A673 (cell line): ENCODE data around the gene MRPL22. TPM values are rescaled to one million over a fixed set of nuclear protein-coding genes. Genes with fewer than 3 reads are reported as not detected.

Source experiments
- BruUV-seq: library from RNA; stranded (reverse); fragments of 400-500 nt; replicated peaks from 2 replicates; lab custom pipeline; 2021; lab: Mats Ljungman, UMichigan
- CTCF ChIA-PET: fragments of 300-600 bp; sonication (Branson Sonifier 250); formaldehyde crosslinking; loops from one replicate; lab custom pipeline; 2022; ENCODE audit warnings: antibody characterized with exemption; lab: Charles Lee
- POLR2A ChIA-PET: fragments of 300-600 bp; sonication (Branson Sonifier 250); formaldehyde crosslinking; loops from one replicate; lab custom pipeline; 2022; ENCODE audit warnings: antibody characterized with exemption; ENCODE audit not compliant: low non-redundant PET; lab: Charles Lee
- DNase-seq: peaks from one replicate; pipeline ENCODE4 v3.0.0-alpha.2; 2015; ENCODE audit warnings: low spot score
- H3K27ac ChIP-seq: fragments of 200-600 bp; sonication (generic); 2 replicates; pipeline ENCODE4 v1.5.1; 2016; ENCODE audit warnings: mixed run types, low read depth, mild to moderate bottlenecking, mixed read lengths, antibody characterized with exemption, low read length; ENCODE audit not compliant: poor library complexity, severe bottlenecking
- H3K27me3 ChIP-seq: fragments of 200-600 bp; sonication (generic); replicated peaks from 2 replicates; pipeline ENCODE4 v1.6.1; 2017; ENCODE audit warnings: mixed run types, low read depth, mild to moderate bottlenecking, mixed read lengths, antibody characterized with exemption, low read length; ENCODE audit not compliant: insufficient read depth, poor library complexity
- H3K36me3 ChIP-seq: fragments of 200-600 bp; sonication (generic); 2 replicates; pipeline ENCODE4 v1.6.1; 2016; ENCODE audit warnings: mixed run types, mild to moderate bottlenecking, mixed read lengths, antibody characterized with exemption, low read length; ENCODE audit not compliant: insufficient read depth, poor library complexity, severe bottlenecking
- H3K4me1 ChIP-seq: fragments of 200-600 bp; sonication (generic); 2 replicates; pipeline ENCODE4 v1.6.1; 2017; ENCODE audit warnings: mixed run types, mild to moderate bottlenecking, mixed read lengths, antibody characterized with exemption, low read length; ENCODE audit not compliant: insufficient read depth, poor library complexity, severe bottlenecking
- H3K4me3 ChIP-seq: fragments of 200-600 bp; sonication (generic); 2 replicates; pipeline ENCODE4 v1.5.1; 2016; ENCODE audit warnings: low read depth, mixed run types, mild to moderate bottlenecking, mixed read lengths, low read length; ENCODE audit not compliant: poor library complexity, severe bottlenecking
- H3K9me3 ChIP-seq: fragments of 200-600 bp; sonication (generic); 2 replicates; pipeline ENCODE4 v1.6.1; 2016; ENCODE audit warnings: mixed run types, low read depth, mild to moderate bottlenecking, mixed read lengths, antibody characterized with exemption, low read length; ENCODE audit not compliant: poor library complexity, severe bottlenecking
- CTCF ChIP-seq: fragments of 300-800, 200-600 bp; sonication (generic); conservative IDR thresholded peaks from 2 replicates; pipeline ENCODE4 v1.5.1; 2017; ENCODE audit warnings: low read depth, mild to moderate bottlenecking, antibody characterized with exemption, low read length, moderate library complexity, mixed read lengths
- EZH2 ChIP-seq: fragments of 200-600 bp; sonication (generic); IDR thresholded peaks from 2 replicates; pipeline ENCODE4 v1.6.1; 2017; ENCODE audit warnings: borderline replicate concordance, low read depth, mild to moderate bottlenecking, mixed read lengths, antibody characterized with exemption, low read length; ENCODE audit not compliant: poor library complexity, severe bottlenecking
- intact Hi-C: fragments of 100-400 bp; cut with micrococcal nuclease; formaldehyde crosslinking; loops from one replicate; pipeline ENCODE4 v1.10.0; 2022; ENCODE audit not compliant: unreplicated experiment
- total RNA-seq: library from RNA; stranded (reverse); gene quantifications from 2 replicates; pipeline ENCODE4 v1.2.3, GENCODE V29; 2021

Gene MRPL22
- total RNA-seq, 1 experiment from 2014 or later = 143 TPM

DNA sequence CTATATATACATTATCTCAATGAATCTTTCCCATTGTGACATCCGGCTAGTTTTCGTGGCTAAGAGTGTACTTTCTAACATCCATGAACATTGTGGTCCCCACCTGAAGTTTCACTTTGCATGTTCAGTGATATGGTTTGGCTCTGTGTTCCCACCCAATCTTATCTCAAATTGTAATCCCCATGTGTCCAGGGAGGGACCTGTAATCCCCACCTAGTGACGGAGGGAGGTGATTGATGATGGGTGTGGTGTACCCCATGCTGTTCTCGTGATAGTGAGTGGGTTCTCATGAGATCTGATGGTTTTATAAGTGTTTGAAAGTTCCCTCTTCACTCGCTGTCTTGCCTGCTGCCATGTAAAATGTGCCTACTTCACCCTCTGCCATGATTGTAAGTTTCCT, 28.1 kb downstream of the MRPL22 start:
- Histone ChIP-seq H3K4me1 (peaks cover 42% of the 10 kb centered on the region), H3K36me3 (peaks cover 10% of the 10 kb centered on the region), H3K4me3 (no peak overlapping the region), H3K27ac (no peak overlapping the region), H3K9me3 (no peaks in the 10 kb centered on the region), H3K27me3 (no peaks in the 10 kb centered on the region)
- ChIA-PET CTCF (interaction anchor here (1.4 kb wide), 1 partner anchor 35 kb away, joined by 4 read pairs; no protein-coding TSS in a partner anchor), POLR2A (no interaction called here)
- TF ChIP-seq CTCF (no peak), EZH2 (no peak)
- DNase-seq = no peak
- BruUV-seq = no TSS peak
- intact Hi-C loops = no loop called here

DNA sequence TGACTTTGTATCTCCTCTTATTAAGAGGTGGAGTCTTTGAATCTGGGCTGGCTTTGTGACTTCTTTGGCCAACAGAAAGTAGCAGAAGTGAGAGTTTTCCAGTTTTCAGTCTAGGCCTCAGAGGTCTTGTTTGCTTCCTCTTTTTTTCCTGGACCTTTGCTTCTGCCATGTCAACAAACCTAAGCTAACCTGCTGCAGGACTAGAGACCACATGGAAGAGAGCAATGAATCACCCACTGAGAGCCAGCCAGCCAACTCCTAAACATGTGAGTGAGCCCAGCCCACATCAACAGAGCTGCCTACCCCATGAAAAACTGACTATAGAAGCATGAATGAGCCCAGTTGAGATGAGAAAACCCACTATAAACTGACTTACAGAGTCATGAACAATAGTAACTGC, 29.9 kb downstream of the MRPL22 start:
- Histone ChIP-seq H3K27ac (peak overlapping the region; percentile 38), H3K27me3 (no peaks in the 10 kb centered on the region), H3K4me3 (no peak overlapping the region), H3K9me3 (no peaks in the 10 kb centered on the region), H3K36me3 (peaks cover 10% of the 10 kb centered on the region), H3K4me1 (peaks cover 50% of the 10 kb centered on the region)
- intact Hi-C loops = loop anchor here (5.0 kb wide), 2 partner anchors 177 to 292 kb away; no protein-coding TSS in a partner anchor
- ChIA-PET CTCF (interaction anchor here (0.7 kb wide), 1 partner anchor 18 kb away, joined by 3 read pairs; no protein-coding TSS in a partner anchor), POLR2A (no interaction called here)
- no TSS peak for BruUV-seq
- no peak for TF ChIP-seq CTCF
- TF ChIP-seq EZH2 = no peak
- DNase-seq = no peak

GRCh38 chr5:154971501-154971900, 30.6 kb downstream of the MRPL22 start:
- ChIA-PET CTCF (interaction anchor here (0.6 to 0.7 kb wide), 2 partner anchors 19 to 77 kb away, joined by 3 read pairs; no protein-coding TSS in a partner anchor), POLR2A (interaction anchor here (0.6 kb wide), 1 partner anchor 59 kb away, joined by 3 read pairs; no protein-coding TSS in a partner anchor)
- peaks cover 10% of the 10 kb centered on the region for H3K36me3 ChIP-seq
- TF ChIP-seq EZH2 (no peak), CTCF (no peak)
- no peak overlapping the region for H3K4me3 ChIP-seq
- no peak for DNase-seq
- H3K9me3 ChIP-seq = no peaks in the 10 kb centered on the region
- H3K27me3 ChIP-seq = no peaks in the 10 kb centered on the region
- peak overlapping the region; percentile 17 for H3K27ac ChIP-seq
- intact Hi-C loops = loop anchor here (5.0 kb wide), 2 partner anchors 176 to 291 kb away; no protein-coding TSS in a partner anchor
- BruUV-seq = no TSS peak
- peaks cover 44% of the 10 kb centered on the region for H3K4me1 ChIP-seq
